Caco-2 (cell line): ENCODE results near the gene FAM118A. TPM values are rescaled to one million over a fixed set of nuclear protein-coding genes. Genes with fewer than 3 reads are reported as not detected.

Experiments
- BruUV-seq: library from RNA; stranded (reverse); fragments of 400-500 nt; replicated peaks from 2 replicates; lab custom pipeline; 2021; lab: Mats Ljungman, UMichigan
- CTCF ChIA-PET: fragments of 300-600 bp; sonication (Branson Sonifier 250); formaldehyde crosslinking; loops from one replicate; lab custom pipeline; 2022; ENCODE audit warnings: antibody characterized with exemption; lab: Charles Lee
- POLR2A ChIA-PET: fragments of 300-600 bp; sonication (Branson Sonifier 250); formaldehyde crosslinking; loops from one replicate; lab custom pipeline; 2022; ENCODE audit warnings: antibody characterized with exemption; lab: Charles Lee
- DNase-seq, 2 experiments: peaks; one replicate each; pipeline versions ENCODE4 v3.0.0 to v3.0.0-alpha.2; 2020 to 2022
- H3K27me3 ChIP-seq: replicated peaks from 2 replicates; pipeline ENCODE4 v1.6.0; 2011; ENCODE audit warnings: low read length; ENCODE audit not compliant: control insufficient read depth, insufficient read depth
- H3K36me3 ChIP-seq: 2 replicates; pipeline ENCODE4 v1.5.1; 2011; ENCODE audit warnings: low read length; ENCODE audit not compliant: control insufficient read depth, insufficient read depth
- H3K4me1 ChIP-seq: fragments of 250-450 bp; sonication (Bioruptor Pico); 2 replicates; pipeline ENCODE4 v1.5.1; 2020; ENCODE audit warnings: mild to moderate bottlenecking
- H3K4me3 ChIP-seq: 2 replicates; pipeline ENCODE4 v1.5.1; 2011; ENCODE audit warnings: low read depth, mild to moderate bottlenecking, control low read depth, low read length
- H3K9me3 ChIP-seq: fragments of 250-450 bp; sonication (Bioruptor Pico); 2 replicates; pipeline ENCODE4 v1.5.1; 2020; ENCODE audit warnings: mild to moderate bottlenecking, moderate library complexity
- H3K27ac Mint-ChIP-seq: one replicate; pipeline ENCODE4 v1.8.0; 2022; ENCODE audit warnings: mixed read lengths; ENCODE audit not compliant: unreplicated experiment
- H3K27me3 Mint-ChIP-seq: one replicate; pipeline ENCODE4 v1.8.0; 2022; ENCODE audit warnings: mixed read lengths; ENCODE audit not compliant: insufficient read depth, unreplicated experiment
- H3K36me3 Mint-ChIP-seq: one replicate; pipeline ENCODE4 v1.8.0; 2022; ENCODE audit warnings: mild to moderate bottlenecking, mixed read lengths; ENCODE audit not compliant: insufficient read depth, unreplicated experiment
- H3K4me1 Mint-ChIP-seq: one replicate; pipeline ENCODE4 v1.8.0; 2022; ENCODE audit warnings: low read depth, mixed read lengths; ENCODE audit not compliant: unreplicated experiment
- H3K4me3 Mint-ChIP-seq: one replicate; pipeline ENCODE4 v1.8.0; 2022; ENCODE audit warnings: mild to moderate bottlenecking, moderate library complexity, mixed read lengths; ENCODE audit not compliant: unreplicated experiment
- H3K9me3 Mint-ChIP-seq: one replicate; pipeline ENCODE4 v1.8.0; 2022; ENCODE audit warnings: mixed read lengths; ENCODE audit not compliant: unreplicated experiment
- intact Hi-C: fragments of 100-400 bp; cut with micrococcal nuclease; formaldehyde crosslinking; loops from one replicate; pipeline ENCODE4 v1.10.0; 2022; ENCODE audit not compliant: unreplicated experiment
- total RNA-seq: library from RNA; stranded (reverse); gene quantifications from 2 replicates; pipeline ENCODE4 v1.2.3, GENCODE V29; 2022
- TF ChIP-seq, protein P1 (sequence below), 2 experiments: fragments of 200-600 bp in 1 of 2; IDR thresholded peaks; 1 replicate in 1 of 2; 2 replicates in 1 of 2; pipeline versions ENCODE4 v1.5.1 to v1.8.0; 2011 to 2022; ENCODE audit warnings: antibody characterized with exemption in 1 of 2, control low read depth in 1 of 2, inconsistent platforms in 1 of 2, low read depth in 1 of 2, low read length in 1 of 2, mild to moderate bottlenecking in 1 of 2, moderate library complexity in 1 of 2; ENCODE audit not compliant: insufficient read depth in 1 of 2, severe bottlenecking in 1 of 2, unreplicated experiment in 1 of 2

The FAM118A gene
- total RNA-seq, 1 experiment from 2014 or later, result 120 TPM

DNA sequence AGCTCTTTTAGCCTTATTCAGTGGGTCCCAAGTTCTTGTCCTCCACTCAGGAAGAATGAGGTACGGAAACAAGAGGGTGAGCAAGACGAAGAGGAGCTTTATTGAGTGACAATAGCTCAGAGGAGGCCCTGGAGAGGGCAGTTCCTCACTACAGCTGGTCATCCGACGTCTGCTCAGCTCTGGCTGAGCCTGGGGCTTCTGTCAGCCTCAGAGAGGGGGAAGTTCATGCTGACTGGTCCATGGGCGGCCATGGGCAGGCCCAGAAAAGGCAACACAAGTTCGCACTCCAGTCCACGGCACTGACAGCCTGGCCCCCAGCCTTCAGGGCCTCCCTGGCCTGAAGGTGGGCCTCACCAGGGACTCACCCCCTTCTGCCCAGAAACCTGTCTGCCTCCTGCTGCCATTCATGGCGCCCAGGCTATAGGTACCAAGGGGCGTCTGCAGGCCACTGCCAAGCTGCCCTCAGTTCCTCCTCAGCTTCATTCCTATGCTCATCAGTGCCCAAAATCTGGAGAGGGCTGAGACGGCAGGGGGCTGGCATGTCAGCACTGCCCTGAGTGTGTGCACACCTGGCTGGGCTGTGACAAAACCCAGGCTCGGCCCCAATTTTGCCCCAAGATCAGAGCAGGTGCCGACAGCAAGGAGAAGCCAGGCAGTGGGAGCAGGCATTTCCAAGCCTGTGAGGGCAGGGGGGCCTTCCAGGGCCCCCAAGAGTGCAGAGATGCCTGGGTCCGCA is 47.4 kb upstream of the FAM118A start:
- no peaks in the 10 kb centered on the region for H3K36me3 ChIP-seq
- peaks cover 9% of the 10 kb centered on the region for H3K4me1 Mint-ChIP-seq

DNA sequence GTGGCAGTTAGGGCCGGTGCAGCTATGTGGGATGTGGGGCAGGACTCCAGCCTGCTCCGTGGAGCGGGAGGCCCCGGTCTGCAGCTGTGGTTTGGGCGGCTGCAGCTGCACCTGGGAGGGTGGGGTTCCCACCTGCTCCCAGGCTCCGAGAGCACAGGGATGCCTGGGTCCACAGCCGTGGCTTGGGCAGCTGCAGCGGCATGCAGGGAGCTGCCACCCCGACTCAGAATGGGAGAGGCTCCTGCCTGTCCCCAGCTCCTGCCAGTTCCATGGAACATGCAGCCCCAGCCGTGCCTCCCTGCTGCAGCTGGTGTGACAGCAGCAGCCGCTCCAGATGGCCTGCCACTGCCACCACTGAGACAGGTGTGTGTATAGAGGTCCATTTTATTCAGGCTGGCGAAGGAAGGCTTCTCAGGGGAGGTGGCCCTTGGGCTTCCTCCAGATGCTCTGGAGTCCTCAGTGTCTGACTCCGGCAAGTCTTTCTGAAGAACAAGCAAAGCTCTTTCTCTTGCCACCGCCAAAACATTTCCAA is 46.7 kb upstream of the FAM118A start:
- ChIA-PET CTCF (interaction anchor here (0.7 to 1.7 kb wide), 2 partner anchors 17 to 43 kb away, joined by 3 to 10 read pairs; no protein-coding TSS in a partner anchor), POLR2A (no interaction called here)
- no peaks in the 10 kb centered on the region for H3K9me3 Mint-ChIP-seq
- Histone ChIP-seq H3K36me3 (no peaks in the 10 kb centered on the region), H3K4me1 (peaks cover 12% of the 10 kb centered on the region), H3K4me3 (no peak overlapping the region), H3K27me3 (no peaks in the 10 kb centered on the region), H3K9me3 (no peaks in the 10 kb centered on the region)
- no peak overlapping the region for H3K27ac Mint-ChIP-seq
- no peaks in the 10 kb centered on the region for H3K36me3 Mint-ChIP-seq
- no TSS peak for BruUV-seq
- TF ChIP-seq, protein P1, sequence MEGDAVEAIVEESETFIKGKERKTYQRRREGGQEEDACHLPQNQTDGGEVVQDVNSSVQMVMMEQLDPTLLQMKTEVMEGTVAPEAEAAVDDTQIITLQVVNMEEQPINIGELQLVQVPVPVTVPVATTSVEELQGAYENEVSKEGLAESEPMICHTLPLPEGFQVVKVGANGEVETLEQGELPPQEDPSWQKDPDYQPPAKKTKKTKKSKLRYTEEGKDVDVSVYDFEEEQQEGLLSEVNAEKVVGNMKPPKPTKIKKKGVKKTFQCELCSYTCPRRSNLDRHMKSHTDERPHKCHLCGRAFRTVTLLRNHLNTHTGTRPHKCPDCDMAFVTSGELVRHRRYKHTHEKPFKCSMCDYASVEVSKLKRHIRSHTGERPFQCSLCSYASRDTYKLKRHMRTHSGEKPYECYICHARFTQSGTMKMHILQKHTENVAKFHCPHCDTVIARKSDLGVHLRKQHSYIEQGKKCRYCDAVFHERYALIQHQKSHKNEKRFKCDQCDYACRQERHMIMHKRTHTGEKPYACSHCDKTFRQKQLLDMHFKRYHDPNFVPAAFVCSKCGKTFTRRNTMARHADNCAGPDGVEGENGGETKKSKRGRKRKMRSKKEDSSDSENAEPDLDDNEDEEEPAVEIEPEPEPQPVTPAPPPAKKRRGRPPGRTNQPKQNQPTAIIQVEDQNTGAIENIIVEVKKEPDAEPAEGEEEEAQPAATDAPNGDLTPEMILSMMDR (IDR thresholded peaks at IDR 0.05; ENCODE audit: insufficient read depth in 1 of 2, low read depth in 1 of 2, low read length in 1 of 2, severe bottlenecking in 1 of 2, unreplicated experiment in 1 of 2), result no peak
- no peak overlapping the region for H3K4me3 Mint-ChIP-seq
- intact Hi-C loops, result loop anchor here (1.0 kb wide), 3 partner anchors 17 to 161 kb away; no protein-coding TSS in a partner anchor
- DNase-seq, result no peak
- peaks cover 9% of the 10 kb centered on the region for H3K4me1 Mint-ChIP-seq
- no peaks in the 10 kb centered on the region for H3K27me3 Mint-ChIP-seq

More for the DNA sequence above, 47.4 kb upstream of the FAM118A start:
- BruUV-seq, result no TSS peak
- H3K4me3 ChIP-seq, result no peak overlapping the region
- DNase-seq, result no peak
- H3K4me1 ChIP-seq, result peaks cover 12% of the 10 kb centered on the region
- Mint-ChIP-seq H3K27me3 (no peaks in the 10 kb centered on the region), H3K9me3 (no peaks in the 10 kb centered on the region), H3K4me3 (no peak overlapping the region), H3K27ac (no peak overlapping the region), H3K36me3 (no peaks in the 10 kb centered on the region)
- intact Hi-C loops, result no loop called here
- TF ChIP-seq, protein P1 (IDR thresholded peaks at IDR 0.05; ENCODE audit: insufficient read depth in 1 of 2, low read depth in 1 of 2, low read length in 1 of 2, severe bottlenecking in 1 of 2, unreplicated experiment in 1 of 2), result no peak
- POLR2A ChIA-PET, result interaction anchor here (0.9 kb wide), 1 partner anchor 111 kb away, joined by 3 read pairs; no protein-coding TSS in a partner anchor
- CTCF ChIA-PET, result interaction anchor here (0.6 to 0.7 kb wide), 2 partner anchors 43 to 118 kb away, joined by 3 to 4 read pairs; no protein-coding TSS in a partner anchor
- no peaks in the 10 kb centered on the region for H3K9me3 ChIP-seq
- H3K27me3 ChIP-seq, result no peaks in the 10 kb centered on the region

DNA sequence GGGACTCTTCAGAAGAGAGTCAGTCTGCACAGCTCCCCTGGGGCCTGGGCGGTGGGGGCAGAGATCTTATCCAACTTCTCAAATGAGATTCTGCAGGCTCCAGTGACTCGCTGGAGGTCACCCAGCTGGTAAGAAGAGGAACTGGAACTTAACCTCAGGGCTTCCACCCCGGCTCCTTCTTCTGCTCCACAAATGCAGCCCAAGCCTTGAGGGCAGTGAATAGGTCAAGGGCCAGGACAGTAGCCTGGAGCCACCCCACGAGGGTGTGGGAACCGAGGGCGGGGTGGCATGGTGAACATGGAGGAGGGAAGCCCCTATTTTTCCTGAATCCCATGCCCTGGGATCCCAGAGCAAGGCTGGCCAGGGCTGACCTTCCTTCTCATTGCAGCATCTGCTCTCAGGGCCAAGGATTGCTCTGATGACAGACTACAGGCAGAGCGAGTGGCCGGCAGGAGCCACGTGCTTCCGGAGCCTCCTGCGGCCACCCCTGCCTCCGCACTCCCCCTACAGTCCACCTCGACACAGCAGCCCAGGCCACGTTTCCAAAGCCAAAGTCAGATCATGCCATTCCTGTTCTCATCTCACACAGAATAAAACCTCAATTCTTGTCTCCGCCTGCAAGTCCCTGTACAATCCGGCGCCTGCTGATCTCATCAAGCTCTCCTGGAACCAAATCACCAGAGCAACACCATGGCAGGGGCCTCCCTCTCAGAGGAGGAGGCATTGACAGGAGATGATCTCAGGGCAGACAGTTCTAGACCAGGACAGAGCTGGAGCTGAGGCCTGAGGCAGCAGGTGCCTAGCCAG is 46.1 kb upstream of the FAM118A start:
- no peaks in the 10 kb centered on the region for H3K9me3 ChIP-seq
- DNase-seq, result peak; percentile 84 to 85
- no peaks in the 10 kb centered on the region for H3K36me3 ChIP-seq
- no TSS peak for BruUV-seq
- Mint-ChIP-seq H3K4me1 (peaks cover 9% of the 10 kb centered on the region), H3K36me3 (no peaks in the 10 kb centered on the region), H3K9me3 (no peaks in the 10 kb centered on the region), H3K27ac (peak overlapping the region; percentile 33), H3K4me3 (no peak overlapping the region), H3K27me3 (no peaks in the 10 kb centered on the region)
- TF ChIP-seq, protein P1 (IDR thresholded peaks at IDR 0.05; ENCODE audit: insufficient read depth in 1 of 2, low read depth in 1 of 2, low read length in 1 of 2, severe bottlenecking in 1 of 2, unreplicated experiment in 1 of 2), result peak; percentile 79 to 96
- no peak overlapping the region for H3K4me3 ChIP-seq
- no peaks in the 10 kb centered on the region for H3K27me3 ChIP-seq
- CTCF ChIA-PET, result interaction anchor here (0.7 to 1.7 kb wide), 2 partner anchors 17 to 42 kb away, joined by 3 to 10 read pairs; no protein-coding TSS in a partner anchor
- H3K4me1 ChIP-seq, result peaks cover 12% of the 10 kb centered on the region
- intact Hi-C loops, result loop anchor here (1.0 kb wide), 3 partner anchors 17 to 161 kb away; no protein-coding TSS in a partner anchor
- POLR2A ChIA-PET, result no interaction called here
